NCI-H2107 (cell line): Measurements from ENCODE around the gene HACL1.
"Not testable (repeated sequence)": the region's sequence is repeated elsewhere in the genome, so short reads cannot be mapped to it uniquely, and the experiment has no call there.

Experiments
- DNase-seq: peaks from one replicate; lab custom pipeline; 2025; lab: John Stamatoyannopoulos, UW

The HACL1 gene

DNA sequence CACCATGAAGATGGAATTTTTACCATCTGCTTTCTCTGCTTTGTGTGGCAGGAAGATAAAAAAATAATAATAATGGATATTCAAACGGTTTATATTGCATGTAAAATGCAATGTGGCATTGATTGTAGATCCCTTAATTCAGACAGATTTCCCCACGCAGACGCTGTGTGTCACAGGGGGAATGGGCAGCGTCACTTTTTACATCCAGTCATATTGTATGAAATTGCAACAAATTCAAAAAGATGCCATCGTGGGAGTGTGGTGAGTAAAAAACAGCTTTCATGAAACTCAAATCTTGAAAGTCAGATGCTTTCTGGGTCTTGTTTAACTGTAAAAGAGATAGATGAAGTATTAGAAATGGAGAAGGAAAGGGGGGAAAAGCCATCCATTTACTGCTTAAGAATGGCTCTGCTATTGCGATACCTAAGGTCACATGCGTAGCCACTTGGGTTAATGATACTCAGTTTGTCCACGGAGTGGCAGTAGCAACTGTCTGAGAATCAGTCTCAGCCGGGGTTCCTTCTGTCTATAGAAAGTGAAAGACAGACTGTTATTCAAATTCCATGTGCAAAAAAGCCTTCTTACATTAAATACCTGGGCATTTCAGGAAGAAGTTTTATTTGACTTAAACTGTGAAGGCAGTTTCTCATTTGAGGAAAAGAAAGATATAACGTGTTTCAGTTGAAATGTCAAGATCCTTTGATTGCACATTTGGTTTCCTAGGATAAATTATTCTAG is 28.7 kb upstream of the HACL1 start:
- peak; percentile 27 for DNase-seq

- no peak for DNase-seq
Measured at GRCh38 chr3:15628967-15629366, 27.6 kb upstream of the HACL1 start.

- no peak for DNase-seq
Measured at GRCh38 chr3:15623535-15624440, 22.4 kb upstream of the HACL1 start.

DNA sequence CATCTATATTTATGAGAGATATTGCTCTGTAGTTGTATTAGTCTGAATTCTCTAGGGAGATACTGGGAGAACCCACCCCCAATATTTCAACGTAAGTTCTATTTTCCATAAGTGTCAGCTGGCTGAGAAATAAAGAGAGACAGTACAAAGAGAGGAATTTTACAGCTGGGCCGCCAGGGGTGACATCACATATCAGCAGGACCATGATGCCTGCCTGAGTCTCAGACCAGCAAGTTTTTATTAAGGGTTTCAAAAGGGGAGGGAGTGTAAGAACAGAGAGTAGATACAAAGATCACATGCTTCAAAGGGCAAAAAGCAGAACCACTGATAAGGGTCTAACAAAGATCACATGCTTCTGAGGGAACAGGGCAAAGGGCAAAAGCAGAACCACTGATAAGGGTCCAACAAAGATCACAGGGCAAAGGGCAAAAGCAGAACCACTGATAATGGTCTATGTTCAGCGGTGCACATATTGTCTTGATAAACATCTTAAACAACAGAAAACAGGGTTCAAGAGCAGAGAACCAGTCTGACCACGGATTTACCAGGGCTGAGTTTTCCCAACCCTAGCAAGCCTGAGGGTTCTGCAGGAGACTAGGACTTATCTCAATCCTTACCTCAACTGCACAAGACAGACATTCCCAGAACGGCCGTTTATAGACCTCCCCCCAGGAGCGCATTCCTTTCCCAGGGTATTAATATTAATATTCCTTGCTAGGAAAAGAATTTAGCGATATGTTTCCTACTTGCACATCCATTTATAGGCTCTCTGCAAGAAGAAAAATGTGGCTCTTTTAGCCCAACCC is 18.5 kb upstream of the HACL1 start:
- not testable (repeated sequence) for DNase-seq

- DNase-seq = no peak
Measured at GRCh38 chr3:15616053-15616452, 14.7 kb upstream of the HACL1 start.

- DNase-seq = no peak
Measured at GRCh38 chr3:15614958-15615357, 13.6 kb upstream of the HACL1 start.

DNA sequence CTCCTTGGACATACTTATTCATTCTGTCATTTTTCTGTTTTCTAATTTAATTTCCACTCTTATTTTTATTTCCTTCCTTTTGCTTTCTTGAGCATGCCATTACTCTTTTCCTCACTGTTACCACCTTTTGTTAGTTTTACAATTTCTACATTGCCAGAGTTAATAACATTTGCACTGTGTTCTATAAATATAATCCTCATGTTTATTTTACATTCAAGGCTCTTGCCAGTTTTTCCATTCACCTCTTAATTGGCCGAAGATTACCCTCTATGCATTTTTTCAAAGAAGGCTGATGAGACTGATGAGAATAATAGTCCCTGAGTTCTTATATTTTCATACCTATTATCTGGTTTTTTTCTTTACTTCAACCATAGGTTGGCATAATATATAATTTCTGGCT is 10.6 kb upstream of the HACL1 start:
- no peak for DNase-seq

DNA sequence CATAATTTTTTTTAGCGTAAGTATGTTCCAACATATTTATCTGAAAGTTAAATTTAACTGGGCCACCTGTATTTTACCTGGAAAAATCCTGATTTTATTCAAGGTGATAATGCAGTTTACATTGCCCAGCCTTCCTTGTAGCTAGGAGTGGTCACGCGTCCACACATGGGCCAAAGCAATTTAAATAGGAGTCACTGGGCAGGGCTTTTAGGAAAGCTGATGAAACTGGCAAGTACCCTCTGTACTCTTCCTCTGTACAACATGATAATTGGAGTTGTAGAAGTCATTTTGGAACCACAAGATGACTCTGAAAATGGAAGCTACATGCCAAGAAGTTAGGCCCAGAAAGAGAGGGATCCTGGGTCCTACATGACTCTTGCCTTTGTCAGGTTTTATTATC is 9.6 kb upstream of the HACL1 start:
- no peak for DNase-seq

DNA sequence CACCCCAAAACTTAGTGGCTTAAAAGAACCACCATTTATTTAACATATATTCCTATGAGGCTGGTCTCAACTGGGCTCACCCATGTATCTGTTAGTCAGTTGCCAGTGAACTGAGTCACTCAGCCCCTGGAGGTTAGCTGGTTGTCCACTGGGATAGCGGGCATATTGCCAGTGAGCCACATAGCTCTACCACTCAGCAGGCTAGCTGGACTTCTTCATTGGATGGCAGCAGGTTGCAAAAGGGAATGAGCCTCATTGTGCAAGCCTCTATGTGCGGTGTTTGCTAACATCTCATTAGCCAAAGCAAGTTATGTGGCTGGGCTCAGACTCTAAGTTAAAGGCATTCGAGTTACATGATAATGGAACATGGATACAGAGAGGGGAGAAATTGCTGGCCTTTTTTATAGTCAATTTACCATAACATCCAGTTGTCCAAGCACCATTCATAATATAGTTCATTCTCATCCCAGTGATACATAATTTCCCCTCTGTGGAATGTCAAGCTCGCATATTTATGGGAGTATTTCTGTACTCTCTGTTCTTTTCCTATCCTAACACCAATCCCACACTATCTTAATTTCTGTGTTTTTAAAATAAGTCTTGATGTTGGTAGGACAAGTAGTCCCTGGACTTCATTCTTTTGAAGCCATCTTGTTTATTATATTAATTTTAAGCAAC is 8.9 kb upstream of the HACL1 start:
- DNase-seq = no peak

- no peak for DNase-seq
Measured at GRCh38 chr3:15606434-15606891, 5.1 kb upstream of the HACL1 start.

DNA sequence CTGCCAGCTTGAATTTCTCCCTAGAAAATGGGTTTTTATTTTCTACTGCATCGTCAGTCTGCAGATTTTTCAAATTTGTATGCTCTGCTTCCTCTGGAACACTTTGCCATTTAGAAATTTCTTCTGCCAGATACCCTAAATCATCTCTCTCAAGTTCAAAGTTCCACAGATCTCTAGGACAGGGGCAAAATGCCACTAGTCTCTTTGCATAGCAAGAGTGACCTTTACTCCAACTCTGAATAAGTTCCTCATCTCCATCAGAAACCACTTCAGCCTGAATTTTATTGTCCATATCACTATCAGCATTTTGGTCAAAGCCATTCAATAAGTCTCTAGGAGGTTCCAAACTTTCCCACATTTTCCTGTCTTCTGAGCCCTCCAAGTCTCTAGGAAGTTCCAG is 3.2 kb upstream of the HACL1 start:
- DNase-seq = not testable (repeated sequence)

DNA sequence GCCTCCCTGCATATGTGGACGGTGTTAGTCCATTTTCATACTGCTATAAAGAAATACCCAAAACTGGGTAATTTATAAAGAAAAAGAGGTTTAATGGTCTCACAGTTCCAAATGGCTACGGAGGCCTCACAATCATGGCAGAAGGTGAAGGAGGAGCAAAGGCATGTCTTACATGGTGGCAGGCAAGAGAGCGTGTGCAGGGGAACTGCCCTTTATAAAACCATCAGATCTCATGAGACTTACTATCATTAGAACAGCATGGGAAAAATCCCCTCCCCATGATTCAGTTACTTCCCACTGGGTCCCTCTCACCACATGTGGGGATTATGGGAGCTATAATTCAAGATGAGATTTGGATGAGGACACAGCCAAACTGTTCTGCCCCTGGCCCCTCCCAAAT is 1.4 kb upstream of the HACL1 start:
- not testable (repeated sequence) for DNase-seq

GRCh38 chr3:15602146-15602536 is 772 bp upstream of the HACL1 start:
- DNase-seq = no peak

DNA sequence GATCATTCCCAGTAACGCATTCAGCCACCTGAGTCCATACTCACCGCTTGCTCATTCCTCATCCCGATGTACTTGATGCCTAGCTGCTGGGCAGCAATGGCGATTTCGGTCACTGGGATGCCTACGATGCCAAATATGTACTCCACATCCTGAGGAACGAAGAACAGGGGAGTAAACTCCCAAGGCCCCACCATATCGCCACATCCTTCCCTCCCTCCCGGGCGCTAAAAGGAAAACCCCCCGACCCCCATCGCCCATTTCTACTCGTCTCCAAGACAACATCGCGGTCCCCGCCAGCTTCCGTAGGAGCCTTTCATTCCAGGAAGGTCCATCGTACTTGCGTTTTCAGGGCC is 347 bp downstream of the HACL1 start:
- DNase-seq = no peak

GRCh38 chr3:15595955-15596354 is 5.4 kb downstream of the HACL1 start:
- no peak for DNase-seq

GRCh38 chr3:15592968-15593367 is 8.4 kb downstream of the HACL1 start:
- no peak for DNase-seq

- no peak for DNase-seq
Measured at GRCh38 chr3:15591928-15592327, 9.4 kb downstream of the HACL1 start.

DNA sequence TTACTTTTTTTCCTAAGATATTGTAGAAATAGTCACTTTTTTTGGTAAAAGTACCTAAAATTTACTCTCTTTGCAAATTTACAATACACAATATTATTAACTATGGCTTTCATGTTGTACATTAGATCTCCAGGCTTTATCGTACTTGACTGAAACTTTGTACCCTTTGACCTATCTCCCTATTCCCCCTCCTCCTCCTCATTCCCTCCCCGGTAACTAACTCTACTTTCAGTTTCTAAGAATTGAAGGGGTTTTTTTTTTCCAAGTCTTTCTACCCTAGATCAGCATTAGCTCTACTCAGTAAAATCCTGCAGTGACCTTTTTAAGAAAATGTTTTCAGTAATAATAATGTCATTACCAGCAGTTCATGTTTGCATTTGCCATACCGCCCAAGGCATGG is 10.1 kb downstream of the HACL1 start:
- DNase-seq = no peak

DNA sequence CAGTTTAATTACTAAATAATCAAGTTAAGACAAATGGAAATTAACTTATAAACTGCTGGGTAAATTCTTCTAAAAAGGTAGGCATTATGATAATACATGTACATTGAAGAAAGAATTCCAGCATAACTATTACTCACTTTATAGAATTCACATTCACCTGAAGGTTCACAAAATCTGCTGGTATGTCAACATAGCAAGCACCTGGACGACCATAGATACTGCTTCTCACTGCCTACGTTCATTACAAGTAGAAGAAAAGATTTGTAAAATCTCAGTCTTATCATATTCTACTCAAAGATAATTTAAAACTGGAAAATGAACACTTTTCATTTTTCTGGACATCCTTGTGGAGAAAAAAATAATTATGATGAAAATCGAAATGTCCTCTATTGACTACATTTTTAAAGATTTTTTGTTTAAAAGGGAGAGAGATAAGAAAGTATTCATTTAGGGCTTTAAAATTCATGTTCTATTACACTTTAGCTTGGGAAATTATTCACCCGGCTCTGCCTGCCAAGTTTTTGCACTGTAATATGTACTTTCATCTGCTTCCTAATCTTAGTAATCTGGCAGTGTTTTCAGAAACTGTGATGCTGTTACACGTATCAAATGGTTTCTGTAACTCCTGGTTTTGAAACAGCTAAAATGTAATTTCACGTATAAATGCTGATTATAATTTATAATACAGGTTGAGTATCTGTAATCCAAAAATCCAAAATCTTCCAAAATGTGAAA is 16.1 kb downstream of the HACL1 start:
- no peak for DNase-seq

- no peak for DNase-seq
Measured at GRCh38 chr3:15581471-15582394, 19.6 kb downstream of the HACL1 start.
